ENCODE data around the gene TNFSF12.

Gene TNFSF12

DNA sequence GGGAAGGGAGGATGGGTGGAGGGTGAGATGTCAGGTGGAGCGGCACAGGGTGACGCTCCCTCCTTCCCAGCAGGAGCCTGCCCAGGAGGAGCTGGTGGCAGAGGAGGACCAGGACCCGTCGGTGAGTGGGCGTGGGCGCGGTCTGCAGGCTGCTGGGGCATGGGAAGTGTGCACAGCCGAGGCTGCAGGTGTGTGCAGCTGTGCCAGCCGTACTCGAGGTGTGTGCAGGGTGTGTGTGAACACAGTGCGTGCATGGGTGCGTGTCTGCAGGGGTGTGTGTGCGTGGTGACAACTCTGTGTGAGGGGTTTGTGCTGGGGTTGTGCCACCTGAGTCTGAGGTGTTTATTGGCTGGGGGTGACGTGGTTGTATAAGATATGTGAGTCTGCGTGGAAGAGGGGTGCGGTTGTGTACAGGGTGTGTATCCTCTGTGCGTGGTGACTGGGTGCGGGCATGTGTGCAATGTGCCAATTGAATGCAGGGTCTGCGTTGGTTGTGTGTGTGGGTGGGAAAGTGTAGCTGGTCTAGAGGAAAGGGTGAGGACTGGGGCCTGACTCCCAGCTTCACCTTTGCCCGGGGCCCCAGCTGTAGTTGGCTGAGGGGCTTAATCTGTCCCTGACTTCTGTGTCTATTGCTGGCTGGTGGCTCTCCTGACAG is 670 bp downstream of the TNFSF12 start:
- peak overlapping the region; percentile 74 for H3K4me3 ChIP-seq (ENCODE audit: low read depth, low read length)
- TF ChIP-seq, protein P1, sequence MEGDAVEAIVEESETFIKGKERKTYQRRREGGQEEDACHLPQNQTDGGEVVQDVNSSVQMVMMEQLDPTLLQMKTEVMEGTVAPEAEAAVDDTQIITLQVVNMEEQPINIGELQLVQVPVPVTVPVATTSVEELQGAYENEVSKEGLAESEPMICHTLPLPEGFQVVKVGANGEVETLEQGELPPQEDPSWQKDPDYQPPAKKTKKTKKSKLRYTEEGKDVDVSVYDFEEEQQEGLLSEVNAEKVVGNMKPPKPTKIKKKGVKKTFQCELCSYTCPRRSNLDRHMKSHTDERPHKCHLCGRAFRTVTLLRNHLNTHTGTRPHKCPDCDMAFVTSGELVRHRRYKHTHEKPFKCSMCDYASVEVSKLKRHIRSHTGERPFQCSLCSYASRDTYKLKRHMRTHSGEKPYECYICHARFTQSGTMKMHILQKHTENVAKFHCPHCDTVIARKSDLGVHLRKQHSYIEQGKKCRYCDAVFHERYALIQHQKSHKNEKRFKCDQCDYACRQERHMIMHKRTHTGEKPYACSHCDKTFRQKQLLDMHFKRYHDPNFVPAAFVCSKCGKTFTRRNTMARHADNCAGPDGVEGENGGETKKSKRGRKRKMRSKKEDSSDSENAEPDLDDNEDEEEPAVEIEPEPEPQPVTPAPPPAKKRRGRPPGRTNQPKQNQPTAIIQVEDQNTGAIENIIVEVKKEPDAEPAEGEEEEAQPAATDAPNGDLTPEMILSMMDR (IDR thresholded peaks at IDR 0.05; ENCODE audit: low read depth, low read length) = no peak

DNA sequence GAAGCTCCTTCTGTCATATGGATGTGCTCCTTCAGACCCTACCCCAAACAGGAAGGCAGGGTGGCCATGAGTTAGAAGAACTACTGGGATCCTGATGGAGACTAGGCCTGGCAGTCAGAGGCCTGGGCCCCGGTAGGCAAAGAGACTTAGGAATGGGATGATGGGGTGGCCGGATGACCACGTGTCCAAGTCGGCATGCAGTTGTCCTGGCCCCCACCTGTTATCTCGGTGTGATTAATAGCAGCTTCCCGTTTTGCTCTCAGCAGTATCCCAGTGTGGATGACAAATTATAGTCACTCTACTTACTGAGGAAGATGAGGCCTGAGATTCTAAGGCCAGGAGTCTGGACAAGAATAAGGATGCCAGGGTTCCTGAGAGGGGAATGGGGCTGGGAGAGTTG is 1.5 kb downstream of the TNFSF12 start:
- H3K4me3 ChIP-seq (ENCODE audit: low read depth, low read length) = no peak overlapping the region
- TF ChIP-seq, protein P1 (IDR thresholded peaks at IDR 0.05; ENCODE audit: low read depth, low read length) = no peak

DNA sequence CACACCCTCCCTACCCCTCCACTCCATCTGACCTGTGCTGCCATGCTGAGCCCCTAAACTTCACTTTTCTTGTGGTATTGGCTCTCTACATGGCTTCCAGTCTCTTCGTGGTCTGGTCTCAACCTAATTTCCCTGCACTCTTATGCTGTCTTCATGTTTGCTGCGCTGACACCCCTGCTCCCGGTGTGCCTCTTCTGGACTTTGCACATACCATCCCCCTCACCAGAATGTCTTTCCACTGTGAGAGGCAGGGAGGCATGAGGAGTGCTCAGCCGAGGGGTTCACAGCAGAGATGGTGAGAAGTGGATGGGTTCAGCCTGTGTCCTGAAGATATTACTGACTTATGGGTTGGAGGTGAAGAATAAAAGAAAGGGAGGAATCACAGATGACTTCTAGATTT is 2.5 kb downstream of the TNFSF12 start:
- TF ChIP-seq, protein P1 (IDR thresholded peaks at IDR 0.05; ENCODE audit: low read depth, low read length) = no peak
- H3K4me3 ChIP-seq (ENCODE audit: low read depth, low read length) = no peak overlapping the region

DNA sequence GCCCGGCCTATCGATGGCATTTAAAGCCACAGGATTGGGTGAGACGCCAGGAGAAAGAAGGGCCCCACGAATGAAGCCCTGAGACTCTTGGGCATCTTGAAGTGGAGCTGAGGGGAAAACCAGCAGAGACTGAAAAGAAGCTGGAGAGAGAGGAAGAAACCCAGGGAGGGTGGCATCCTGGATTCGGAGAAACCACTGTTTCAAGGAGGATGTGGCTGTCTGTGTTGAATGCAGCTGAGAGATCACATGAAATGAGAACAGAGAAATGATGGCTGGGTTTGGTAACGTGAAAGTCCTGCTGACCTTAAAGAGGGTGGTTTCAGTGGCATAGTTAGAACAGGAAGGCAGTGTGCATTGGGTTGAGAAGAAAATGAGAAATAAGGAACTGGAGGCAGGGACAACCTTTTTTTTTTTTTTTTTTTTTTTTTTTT is 3.8 kb downstream of the TNFSF12 start:
- TF ChIP-seq, protein P1 (IDR thresholded peaks at IDR 0.05; ENCODE audit: low read depth, low read length) = no peak
- H3K4me3 ChIP-seq (ENCODE audit: low read depth, low read length) = no peak overlapping the region

DNA sequence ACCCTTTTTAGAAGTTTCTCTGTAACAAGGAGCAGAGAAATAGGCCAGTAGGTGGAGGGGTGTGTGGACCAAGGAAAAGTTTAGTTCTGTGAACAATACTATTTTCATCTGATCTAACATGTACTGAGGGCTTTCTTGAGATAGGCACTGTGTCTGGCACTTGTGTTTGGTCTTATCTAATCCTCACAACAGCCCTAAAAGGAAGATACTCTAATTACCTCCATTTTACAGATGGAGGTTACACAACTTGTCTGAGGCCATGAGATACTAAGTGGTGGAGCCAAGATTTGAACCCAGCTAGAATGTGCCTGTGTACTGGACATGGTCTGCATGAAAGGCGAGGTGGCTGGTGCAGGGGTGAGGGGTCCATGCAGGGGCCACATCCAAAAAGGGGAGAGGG is 4.5 kb downstream of the TNFSF12 start:
- no peak overlapping the region for H3K4me3 ChIP-seq (ENCODE audit: low read depth, low read length)
- TF ChIP-seq, protein P1 (IDR thresholded peaks at IDR 0.05; ENCODE audit: low read depth, low read length) = no peak

DNA sequence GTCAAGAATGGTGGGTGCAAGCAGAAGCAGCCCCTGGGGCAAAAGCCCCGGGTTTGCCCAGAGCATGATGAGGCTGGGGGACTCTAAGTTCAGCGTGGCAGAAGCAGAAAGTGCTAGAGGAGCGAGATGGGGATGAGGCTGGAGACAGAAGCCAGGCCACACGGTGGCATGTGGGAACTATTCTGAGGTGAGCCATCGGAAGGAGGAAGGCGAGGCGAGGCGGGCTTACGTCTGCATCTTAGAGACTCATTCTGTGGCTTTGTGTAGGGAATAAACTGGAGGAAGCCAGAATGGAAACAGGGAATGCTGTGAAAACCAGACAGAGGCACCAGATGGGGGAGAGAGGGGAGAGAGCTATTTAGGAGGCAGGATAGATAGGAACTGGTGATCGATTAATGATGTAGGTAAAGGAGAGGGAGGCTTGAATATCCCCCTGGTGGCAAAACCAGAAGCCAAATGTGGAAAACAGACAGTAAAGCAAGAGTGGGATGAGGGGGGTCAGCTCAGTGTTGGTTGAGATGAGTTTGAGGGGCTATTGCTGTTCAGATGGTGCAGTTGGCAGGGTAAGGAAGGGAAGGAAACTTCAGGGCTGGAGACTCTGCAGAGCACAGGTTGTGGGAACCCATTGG is 6.6 kb downstream of the TNFSF12 start:
- no peak overlapping the region for H3K4me3 ChIP-seq (ENCODE audit: low read depth, low read length)
- TF ChIP-seq, protein P1 (IDR thresholded peaks at IDR 0.05; ENCODE audit: low read depth, low read length) = no peak

DNA sequence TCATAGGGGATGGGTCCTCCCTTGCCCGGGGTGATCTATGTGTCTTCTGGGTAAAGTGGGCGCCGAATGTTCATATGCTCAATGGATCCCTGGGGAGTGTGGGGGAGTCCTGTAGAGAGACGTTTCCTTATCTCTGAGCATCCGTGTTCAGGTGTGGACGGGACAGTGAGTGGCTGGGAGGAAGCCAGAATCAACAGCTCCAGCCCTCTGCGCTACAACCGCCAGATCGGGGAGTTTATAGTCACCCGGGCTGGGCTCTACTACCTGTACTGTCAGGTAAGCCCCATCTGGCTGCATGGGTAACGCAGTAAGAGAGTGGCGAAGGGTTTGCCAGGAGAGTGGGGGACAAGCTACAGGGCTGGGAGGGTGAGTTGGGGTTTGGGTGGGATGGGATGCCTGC is 7.8 kb downstream of the TNFSF12 start:
- H3K4me3 ChIP-seq (ENCODE audit: low read depth, low read length) = no peak overlapping the region
- TF ChIP-seq, protein P1 (IDR thresholded peaks at IDR 0.05; ENCODE audit: low read depth, low read length) = no peak
